GM23338 (cell line): ENCODE data around the gene KIF21A. TPM values are rescaled to one million over a fixed set of nuclear protein-coding genes. Genes with fewer than 3 reads are reported as not detected.

Experiments
- ATAC-seq: fragments of 200-7000 bp; cut with Tn5 transposase; 3 replicates; pipeline ENCODE4 v1.9.1; 2020
- DNase-seq: peaks from one replicate; pipeline ENCODE4 v3.0.0-alpha.2; 2015; ENCODE audit warnings: low spot score
- H2AFZ ChIP-seq: fragments of 200-600 bp; sonication (generic); 2 replicates; pipeline ENCODE4 v1.8.0; 2016; ENCODE audit warnings: antibody characterized with exemption, mild to moderate bottlenecking, moderate library complexity
- H3F3A ChIP-seq: fragments of 200-600 bp; sonication (generic); replicated peaks from 2 replicates; pipeline ENCODE4 v1.8.0; 2017; ENCODE audit warnings: antibody characterized with exemption, mixed run types, low read depth
- H3K27ac ChIP-seq: fragments of 200-600 bp; sonication (generic); 2 replicates; pipeline ENCODE4 v1.6.1; 2016; ENCODE audit warnings: low read depth
- H3K27me3 ChIP-seq: fragments of 200-600 bp; sonication (generic); 2 replicates; pipeline ENCODE4 v1.8.0; 2016; ENCODE audit warnings: mild to moderate bottlenecking, mixed run types, moderate library complexity; ENCODE audit not compliant: insufficient read depth
- H3K36me3 ChIP-seq: fragments of 200-600 bp; sonication (generic); 2 replicates; pipeline ENCODE4 v1.8.0; 2016; ENCODE audit warnings: mild to moderate bottlenecking; ENCODE audit not compliant: insufficient read depth
- H3K4me1 ChIP-seq: fragments of 200-600 bp; sonication (generic); 2 replicates; pipeline ENCODE4 v1.8.0; 2016; ENCODE audit warnings: mild to moderate bottlenecking, moderate library complexity; ENCODE audit not compliant: insufficient read depth
- H3K4me2 ChIP-seq: fragments of 200-600 bp; sonication (generic); 2 replicates; pipeline ENCODE4 v1.7.1; 2017; ENCODE audit warnings: mixed run types
- H3K4me3 ChIP-seq: fragments of 200-600 bp; sonication (generic); 2 replicates; pipeline ENCODE4 v1.6.1; 2016; ENCODE audit warnings: mixed run types
- H3K79me2 ChIP-seq: fragments of 200-600 bp; sonication (generic); replicated peaks from 2 replicates; pipeline ENCODE4 v1.8.0; 2017; ENCODE audit warnings: mild to moderate bottlenecking; ENCODE audit not compliant: insufficient read depth
- H3K9me2 ChIP-seq: fragments of 200-600 bp; sonication (generic); 2 replicates; pipeline ENCODE4 v1.8.0; 2017; ENCODE audit not compliant: insufficient read depth
- H4K20me1 ChIP-seq: fragments of 200-600 bp; sonication (generic); replicated peaks from 2 replicates; pipeline ENCODE4 v1.8.0; 2017; ENCODE audit warnings: mild to moderate bottlenecking; ENCODE audit not compliant: insufficient read depth
- H3K27ac Mint-ChIP-seq: 2 replicates; pipeline ENCODE4 v1.8.0; 2020; ENCODE audit warnings: inconsistent platforms, mild to moderate bottlenecking, moderate library complexity, mixed read lengths
- H3K27me3 Mint-ChIP-seq: 3 replicates; pipeline ENCODE4 v1.8.0; 2022; ENCODE audit warnings: low read depth, mild to moderate bottlenecking, moderate library complexity, mixed read lengths, inconsistent platforms; ENCODE audit not compliant: insufficient read depth, poor library complexity
- H3K36me3 Mint-ChIP-seq: 3 replicates; pipeline ENCODE4 v1.8.0; 2021; ENCODE audit warnings: low read depth, mild to moderate bottlenecking, inconsistent platforms, moderate library complexity, mixed read lengths
- H3K4me1 Mint-ChIP-seq: 3 replicates; pipeline ENCODE4 v1.8.0; 2020; ENCODE audit warnings: mild to moderate bottlenecking, inconsistent platforms, mixed read lengths
- H3K4me3 Mint-ChIP-seq: 3 replicates; pipeline ENCODE4 v1.8.0; 2021; ENCODE audit warnings: moderate library complexity, mild to moderate bottlenecking, inconsistent platforms, mixed read lengths
- H3K9me3 Mint-ChIP-seq: 3 replicates; pipeline ENCODE4 v1.8.0; 2020; ENCODE audit warnings: moderate library complexity, mild to moderate bottlenecking, inconsistent platforms, mixed read lengths
- CREB1 ChIP-seq: fragments of 250-450 bp; sonication (Bioruptor Pico); IDR thresholded peaks from 2 replicates; pipeline ENCODE4 v1.5.0; 2020; ENCODE audit warnings: low read depth, mild to moderate bottlenecking, moderate library complexity
- EZH2 ChIP-seq: fragments of 200-600 bp; sonication (generic); IDR thresholded peaks from one replicate; pipeline ENCODE4 v1.8.0; 2017; ENCODE audit warnings: antibody characterized with exemption, mild to moderate bottlenecking, low read depth; ENCODE audit not compliant: unreplicated experiment
- JUNB ChIP-seq: IDR thresholded peaks from one replicate; pipeline ENCODE4 v1.6.1; 2016; ENCODE audit warnings: antibody characterized with exemption; ENCODE audit not compliant: unreplicated experiment
- POLR2AphosphoS5 ChIP-seq: IDR thresholded peaks from 2 replicates; pipeline ENCODE4 v1.6.1; 2016; ENCODE audit warnings: antibody characterized with exemption, low read depth
- REST ChIP-seq: IDR thresholded peaks from one replicate; pipeline ENCODE4 v1.6.1; 2018; ENCODE audit warnings: antibody characterized with exemption; ENCODE audit not compliant: unreplicated experiment
- STAT1 ChIP-seq: IDR thresholded peaks from one replicate; pipeline ENCODE4 v1.6.1; 2016; ENCODE audit warnings: antibody characterized with exemption; ENCODE audit not compliant: unreplicated experiment
- ZNF114 ChIP-seq: fragments of 250-450 bp; sonication (Bioruptor Pico); IDR thresholded peaks from 2 replicates; pipeline ENCODE4 v1.5.0; 2020; ENCODE audit warnings: mild to moderate bottlenecking, moderate library complexity
- ZNF331 ChIP-seq: fragments of 250-450 bp; sonication (Bioruptor Pico); IDR thresholded peaks from 2 replicates; pipeline ENCODE4 v1.5.0; 2020; ENCODE audit warnings: low read depth, mild to moderate bottlenecking, moderate library complexity
- polyA plus RNA-seq: library from polyadenylated mRNA; unstranded; fragments of >200 nt; fragmentation: Nextera tagmentation; extraction: Ambion mirVana; gene quantifications from 2 replicates; pipeline ENCODE4 v1.2.1, GENCODE V29; 2016
- total RNA-seq: library from RNA; depleted of rRNA; stranded (reverse); fragments of >200 nt; shearing (Covaris generic); gene quantifications from 2 replicates; pipeline ENCODE4 v1.2.3, GENCODE V29; 2014
- TF ChIP-seq, protein P1 (sequence below): fragments of 250-450 bp; sonication (Bioruptor Pico); IDR thresholded peaks from 2 replicates; pipeline ENCODE4 v1.5.0; 2020; ENCODE audit warnings: mild to moderate bottlenecking, moderate library complexity
- TF ChIP-seq, protein P2 (sequence below): IDR thresholded peaks from 2 replicates; pipeline ENCODE4 v1.6.1; 2016; ENCODE audit warnings: antibody characterized with exemption
- TF ChIP-seq, protein P3 (sequence below), 2 experiments: fragments of 200-600 bp in 1 of 2; sonication (generic) in 1 of 2; conservative IDR thresholded peaks; 2 replicates each; pipeline versions ENCODE4 v1.5.1 to v1.6.1; 2016 to 2017; ENCODE audit warnings: antibody characterized with exemption in 2 of 2, low read depth in 2 of 2, mild to moderate bottlenecking in 2 of 2, moderate library complexity in 1 of 2

The KIF21A gene
- total and polyA plus RNA-seq, 2 experiments from 2014 or later: 28.8 to 32.0 TPM

DNA sequence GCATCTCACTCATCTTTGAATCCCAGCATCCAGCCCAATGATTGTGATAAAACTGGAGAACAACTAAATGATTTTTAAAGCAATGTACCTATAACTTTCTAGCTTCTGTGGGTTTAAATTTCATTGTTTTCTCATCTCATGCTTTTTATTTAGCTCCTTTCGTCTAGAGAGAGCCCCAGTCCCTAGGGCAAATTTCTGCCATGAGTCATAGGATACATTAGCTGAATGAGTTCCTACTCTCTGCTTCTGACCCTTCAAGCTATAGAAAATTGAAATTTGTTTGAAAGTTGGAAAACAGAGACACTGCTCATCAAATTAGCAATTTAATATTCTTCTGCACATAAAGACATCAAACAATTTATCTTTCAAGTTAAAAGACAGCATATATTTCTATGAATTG lies 113.9 kb downstream of the KIF21A start:
- H3K27ac ChIP-seq: no peak overlapping the region
- H3K4me3 ChIP-seq: no peak overlapping the region
- TF ChIP-seq REST (no peak), STAT1 (no peak), JUNB (no peak), ZNF331 (CRISPR knock-in tag) (no peak), CREB1 (CRISPR knock-in tag) (no peak), POLR2AphosphoS5 (no peak), EZH2 (no peak), ZNF114 (CRISPR knock-in tag) (no peak)
- TF ChIP-seq, protein P1, sequence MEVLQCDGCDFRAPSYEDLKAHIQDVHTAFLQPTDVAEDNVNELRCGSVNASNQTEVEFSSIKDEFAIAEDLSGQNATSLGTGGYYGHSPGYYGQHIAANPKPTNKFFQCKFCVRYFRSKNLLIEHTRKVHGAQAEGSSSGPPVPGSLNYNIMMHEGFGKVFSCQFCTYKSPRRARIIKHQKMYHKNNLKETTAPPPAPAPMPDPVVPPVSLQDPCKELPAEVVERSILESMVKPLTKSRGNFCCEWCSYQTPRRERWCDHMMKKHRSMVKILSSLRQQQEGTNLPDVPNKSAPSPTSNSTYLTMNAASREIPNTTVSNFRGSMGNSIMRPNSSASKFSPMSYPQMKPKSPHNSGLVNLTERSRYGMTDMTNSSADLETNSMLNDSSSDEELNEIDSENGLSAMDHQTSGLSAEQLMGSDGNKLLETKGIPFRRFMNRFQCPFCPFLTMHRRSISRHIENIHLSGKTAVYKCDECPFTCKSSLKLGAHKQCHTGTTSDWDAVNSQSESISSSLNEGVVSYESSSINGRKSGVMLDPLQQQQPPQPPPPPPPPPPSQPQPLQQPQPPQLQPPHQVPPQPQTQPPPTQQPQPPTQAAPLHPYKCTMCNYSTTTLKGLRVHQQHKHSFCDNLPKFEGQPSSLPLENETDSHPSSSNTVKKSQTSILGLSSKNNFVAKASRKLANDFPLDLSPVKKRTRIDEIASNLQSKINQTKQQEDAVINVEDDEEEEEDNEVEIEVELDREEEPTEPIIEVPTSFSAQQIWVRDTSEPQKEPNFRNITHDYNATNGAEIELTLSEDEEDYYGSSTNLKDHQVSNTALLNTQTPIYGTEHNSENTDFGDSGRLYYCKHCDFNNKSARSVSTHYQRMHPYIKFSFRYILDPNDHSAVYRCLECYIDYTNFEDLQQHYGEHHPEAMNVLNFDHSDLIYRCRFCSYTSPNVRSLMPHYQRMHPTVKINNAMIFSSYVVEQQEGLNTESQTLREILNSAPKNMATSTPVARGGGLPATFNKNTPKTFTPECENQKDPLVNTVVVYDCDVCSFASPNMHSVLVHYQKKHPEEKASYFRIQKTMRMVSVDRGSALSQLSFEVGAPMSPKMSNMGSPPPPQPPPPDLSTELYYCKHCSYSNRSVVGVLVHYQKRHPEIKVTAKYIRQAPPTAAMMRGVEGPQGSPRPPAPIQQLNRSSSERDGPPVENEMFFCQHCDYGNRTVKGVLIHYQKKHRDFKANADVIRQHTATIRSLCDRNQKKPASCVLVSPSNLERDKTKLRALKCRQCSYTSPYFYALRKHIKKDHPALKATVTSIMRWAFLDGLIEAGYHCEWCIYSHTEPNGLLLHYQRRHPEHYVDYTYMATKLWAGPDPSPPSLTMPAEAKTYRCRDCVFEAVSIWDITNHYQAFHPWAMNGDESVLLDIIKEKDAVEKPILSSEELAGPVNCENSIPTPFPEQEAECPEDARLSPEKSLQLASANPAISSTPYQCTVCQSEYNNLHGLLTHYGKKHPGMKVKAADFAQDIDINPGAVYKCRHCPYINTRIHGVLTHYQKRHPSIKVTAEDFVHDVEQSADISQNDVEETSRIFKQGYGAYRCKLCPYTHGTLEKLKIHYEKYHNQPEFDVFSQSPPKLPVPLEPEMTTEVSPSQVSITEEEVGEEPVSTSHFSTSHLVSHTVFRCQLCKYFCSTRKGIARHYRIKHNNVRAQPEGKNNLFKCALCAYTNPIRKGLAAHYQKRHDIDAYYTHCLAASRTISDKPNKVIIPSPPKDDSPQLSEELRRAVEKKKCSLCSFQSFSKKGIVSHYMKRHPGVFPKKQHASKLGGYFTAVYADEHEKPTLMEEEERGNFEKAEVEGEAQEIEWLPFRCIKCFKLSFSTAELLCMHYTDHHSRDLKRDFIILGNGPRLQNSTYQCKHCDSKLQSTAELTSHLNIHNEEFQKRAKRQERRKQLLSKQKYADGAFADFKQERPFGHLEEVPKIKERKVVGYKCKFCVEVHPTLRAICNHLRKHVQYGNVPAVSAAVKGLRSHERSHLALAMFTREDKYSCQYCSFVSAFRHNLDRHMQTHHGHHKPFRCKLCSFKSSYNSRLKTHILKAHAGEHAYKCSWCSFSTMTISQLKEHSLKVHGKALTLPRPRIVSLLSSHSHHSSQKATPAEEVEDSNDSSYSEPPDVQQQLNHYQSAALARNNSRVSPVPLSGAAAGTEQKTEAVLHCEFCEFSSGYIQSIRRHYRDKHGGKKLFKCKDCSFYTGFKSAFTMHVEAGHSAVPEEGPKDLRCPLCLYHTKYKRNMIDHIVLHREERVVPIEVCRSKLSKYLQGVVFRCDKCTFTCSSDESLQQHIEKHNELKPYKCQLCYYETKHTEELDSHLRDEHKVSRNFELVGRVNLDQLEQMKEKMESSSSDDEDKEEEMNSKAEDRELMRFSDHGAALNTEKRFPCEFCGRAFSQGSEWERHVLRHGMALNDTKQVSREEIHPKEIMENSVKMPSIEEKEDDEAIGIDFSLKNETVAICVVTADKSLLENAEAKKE (CRISPR knock-in tag): no peak
- TF ChIP-seq, protein P2, sequence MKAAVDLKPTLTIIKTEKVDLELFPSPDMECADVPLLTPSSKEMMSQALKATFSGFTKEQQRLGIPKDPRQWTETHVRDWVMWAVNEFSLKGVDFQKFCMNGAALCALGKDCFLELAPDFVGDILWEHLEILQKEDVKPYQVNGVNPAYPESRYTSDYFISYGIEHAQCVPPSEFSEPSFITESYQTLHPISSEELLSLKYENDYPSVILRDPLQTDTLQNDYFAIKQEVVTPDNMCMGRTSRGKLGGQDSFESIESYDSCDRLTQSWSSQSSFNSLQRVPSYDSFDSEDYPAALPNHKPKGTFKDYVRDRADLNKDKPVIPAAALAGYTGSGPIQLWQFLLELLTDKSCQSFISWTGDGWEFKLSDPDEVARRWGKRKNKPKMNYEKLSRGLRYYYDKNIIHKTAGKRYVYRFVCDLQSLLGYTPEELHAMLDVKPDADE: no peak
- TF ChIP-seq, protein P3, sequence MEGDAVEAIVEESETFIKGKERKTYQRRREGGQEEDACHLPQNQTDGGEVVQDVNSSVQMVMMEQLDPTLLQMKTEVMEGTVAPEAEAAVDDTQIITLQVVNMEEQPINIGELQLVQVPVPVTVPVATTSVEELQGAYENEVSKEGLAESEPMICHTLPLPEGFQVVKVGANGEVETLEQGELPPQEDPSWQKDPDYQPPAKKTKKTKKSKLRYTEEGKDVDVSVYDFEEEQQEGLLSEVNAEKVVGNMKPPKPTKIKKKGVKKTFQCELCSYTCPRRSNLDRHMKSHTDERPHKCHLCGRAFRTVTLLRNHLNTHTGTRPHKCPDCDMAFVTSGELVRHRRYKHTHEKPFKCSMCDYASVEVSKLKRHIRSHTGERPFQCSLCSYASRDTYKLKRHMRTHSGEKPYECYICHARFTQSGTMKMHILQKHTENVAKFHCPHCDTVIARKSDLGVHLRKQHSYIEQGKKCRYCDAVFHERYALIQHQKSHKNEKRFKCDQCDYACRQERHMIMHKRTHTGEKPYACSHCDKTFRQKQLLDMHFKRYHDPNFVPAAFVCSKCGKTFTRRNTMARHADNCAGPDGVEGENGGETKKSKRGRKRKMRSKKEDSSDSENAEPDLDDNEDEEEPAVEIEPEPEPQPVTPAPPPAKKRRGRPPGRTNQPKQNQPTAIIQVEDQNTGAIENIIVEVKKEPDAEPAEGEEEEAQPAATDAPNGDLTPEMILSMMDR (conservative IDR thresholded peaks at IDR 0.05; ENCODE audit: low read depth in 2 of 2): no peak
- no peaks in the 10 kb centered on the region for H3K27me3 Mint-ChIP-seq
- DNase-seq (no peak), ATAC-seq (no peak)
- no peaks in the 10 kb centered on the region for H3K9me3 Mint-ChIP-seq
- no peaks in the 10 kb centered on the region for H3K27me3 ChIP-seq
- no peak overlapping the region for H2AFZ ChIP-seq
- H4K20me1 ChIP-seq: no peaks in the 10 kb centered on the region
- H3K4me1 ChIP-seq: no peaks in the 10 kb centered on the region
- H3F3A ChIP-seq: no peaks in the 10 kb centered on the region
- no peak overlapping the region for H3K4me2 ChIP-seq
- H3K79me2 ChIP-seq: no peaks in the 10 kb centered on the region
- no peaks in the 10 kb centered on the region for H3K9me2 ChIP-seq
- no peak overlapping the region for H3K27ac Mint-ChIP-seq
- no peaks in the 10 kb centered on the region for H3K4me1 Mint-ChIP-seq
- no peak overlapping the region for H3K4me3 Mint-ChIP-seq
- H3K36me3 Mint-ChIP-seq: peaks cover 28% of the 10 kb centered on the region
- no peaks in the 10 kb centered on the region; the same call in none of the 2 replicates for H3K36me3 ChIP-seq
